HCT116 (cell line): Measurements from ENCODE around the gene EXD3.

ENCODE experiments used
- EGR1 ChIP-seq: IDR thresholded peaks from 2 replicates; pipeline ENCODE4 v1.6.1; 2012; ENCODE audit warnings: low read depth
- ELF1 ChIP-seq: IDR thresholded peaks from 2 replicates; pipeline ENCODE4 v1.6.1; 2012; ENCODE audit warnings: low read depth, borderline replicate concordance
- EZH2 ChIP-seq: fragments of 200-600 bp; sonication (generic); IDR thresholded peaks from 2 replicates; pipeline ENCODE4 v1.6.1; 2017; ENCODE audit warnings: antibody characterized with exemption, mixed run types
- EZH2phosphoT487 ChIP-seq: fragments of 200-600 bp; IDR thresholded peaks from 2 replicates; pipeline ENCODE4 v1.6.1; 2018; ENCODE audit warnings: antibody characterized with exemption, borderline replicate concordance
- POLR2A ChIP-seq: IDR thresholded peaks from 2 replicates; pipeline ENCODE4 v1.7.0; 2011; ENCODE audit warnings: borderline replicate concordance; ENCODE audit not compliant: insufficient read depth, insufficient read length; ENCODE audit errors: extremely low read depth
- POLR2AphosphoS5 ChIP-seq: IDR thresholded peaks from 2 replicates; pipeline ENCODE4 v1.6.1; 2011; ENCODE audit warnings: mild to moderate bottlenecking, low read depth, low read length, moderate library complexity
- RAD21 ChIP-seq: IDR thresholded peaks from 2 replicates; pipeline ENCODE4 v1.6.1; 2012; ENCODE audit warnings: low read depth, mild to moderate bottlenecking
- SIN3A ChIP-seq: IDR thresholded peaks from 2 replicates; pipeline ENCODE4 v1.6.1; 2012; ENCODE audit warnings: low read depth
- TCF7L2 ChIP-seq: IDR thresholded peaks from 2 replicates; pipeline ENCODE4 v1.7.0; 2011; ENCODE audit warnings: borderline replicate concordance, inconsistent platforms; ENCODE audit not compliant: insufficient read depth, insufficient read length; ENCODE audit errors: extremely low read depth
- ZFX ChIP-seq: fragments of 450-650 bp; IDR thresholded peaks from 2 replicates; pipeline ENCODE4 v1.6.1; 2017
- ZNF274 ChIP-seq: fragments of 200-500 bp; sonication (Bioruptor generic); IDR thresholded peaks from 2 replicates; pipeline ENCODE4 v1.6.1; 2014; ENCODE audit warnings: mild to moderate bottlenecking, low read depth, low read length, inconsistent platforms
- TF ChIP-seq, protein P1 (sequence below): IDR thresholded peaks from 2 replicates; pipeline ENCODE4 v1.6.1; 2012
- TF ChIP-seq, protein P2 (sequence below), 3 experiments: fragments of 200-600 bp in 1 of 3; sonication (generic) in 1 of 3; IDR thresholded peaks in 2 of 3; conservative IDR thresholded peaks in 1 of 3; 2 replicates each; pipeline ENCODE4 v1.5.1; 2012 to 2017; ENCODE audit warnings: low read depth in 2 of 3, low read length in 2 of 3, antibody characterized with exemption in 1 of 3, borderline replicate concordance in 1 of 3, control low read depth in 1 of 3, mild to moderate bottlenecking in 1 of 3, mixed read lengths in 1 of 3, mixed run types in 1 of 3, moderate library complexity in 1 of 3; ENCODE audit not compliant: insufficient read depth in 1 of 3
- TF ChIP-seq, protein P3 (sequence below): IDR thresholded peaks from 2 replicates; pipeline ENCODE4 v1.6.1; 2011; ENCODE audit warnings: mild to moderate bottlenecking, low read length, moderate library complexity; ENCODE audit not compliant: insufficient replicate concordance; ENCODE audit errors: extremely low read depth

DNA sequence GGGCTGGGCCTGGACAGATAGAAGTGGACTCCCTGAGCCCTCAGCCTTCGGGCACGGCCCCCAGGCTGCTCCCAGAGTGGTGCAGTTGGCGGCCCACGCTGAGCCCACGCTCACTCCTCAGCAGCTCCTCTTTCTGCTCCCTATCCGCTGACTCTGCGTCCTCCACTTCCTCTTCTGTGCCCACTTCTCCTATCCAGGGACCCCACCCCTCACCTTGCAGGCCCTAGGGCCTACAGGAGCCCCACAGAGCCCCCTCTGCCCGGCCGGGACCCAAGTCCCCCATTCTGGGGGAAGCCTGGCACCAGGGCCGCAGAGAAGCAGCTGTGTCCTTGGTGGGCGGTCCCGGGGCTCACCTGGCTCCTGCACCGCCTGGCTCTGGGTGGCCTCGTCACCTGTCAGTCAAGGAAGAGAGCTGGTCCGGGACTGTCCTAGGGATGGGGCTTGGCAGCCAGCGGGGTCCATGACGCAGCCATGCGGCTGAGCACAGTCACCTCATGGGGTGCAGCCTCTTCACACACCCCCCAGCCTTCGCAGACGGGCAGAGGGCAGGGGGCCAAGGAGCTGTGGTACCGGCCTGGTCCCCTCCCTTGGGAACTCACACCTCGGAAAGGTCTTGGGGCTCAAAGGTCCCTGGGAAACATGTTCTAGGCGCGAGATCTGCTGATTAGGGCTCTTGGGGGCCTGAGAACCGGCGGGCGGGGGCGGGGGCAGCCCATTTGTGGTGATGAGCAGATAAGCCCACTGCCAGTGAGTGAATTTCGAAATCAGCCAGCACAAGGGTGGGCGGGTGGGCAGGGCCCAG is 115.5 kb downstream of the EXD3 start:
- TF ChIP-seq, protein P1, sequence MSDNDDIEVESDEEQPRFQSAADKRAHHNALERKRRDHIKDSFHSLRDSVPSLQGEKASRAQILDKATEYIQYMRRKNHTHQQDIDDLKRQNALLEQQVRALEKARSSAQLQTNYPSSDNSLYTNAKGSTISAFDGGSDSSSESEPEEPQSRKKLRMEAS = no peak
- TF ChIP-seq POLR2A (no peak), ZFX (no peak), ZNF274 (no peak), TCF7L2 (no peak), POLR2AphosphoS5 (no peak), RAD21 (no peak), EGR1 (no peak), EZH2 (no peak), ELF1 (no peak), SIN3A (no peak), EZH2phosphoT487 (no peak)
- TF ChIP-seq, protein P2, sequence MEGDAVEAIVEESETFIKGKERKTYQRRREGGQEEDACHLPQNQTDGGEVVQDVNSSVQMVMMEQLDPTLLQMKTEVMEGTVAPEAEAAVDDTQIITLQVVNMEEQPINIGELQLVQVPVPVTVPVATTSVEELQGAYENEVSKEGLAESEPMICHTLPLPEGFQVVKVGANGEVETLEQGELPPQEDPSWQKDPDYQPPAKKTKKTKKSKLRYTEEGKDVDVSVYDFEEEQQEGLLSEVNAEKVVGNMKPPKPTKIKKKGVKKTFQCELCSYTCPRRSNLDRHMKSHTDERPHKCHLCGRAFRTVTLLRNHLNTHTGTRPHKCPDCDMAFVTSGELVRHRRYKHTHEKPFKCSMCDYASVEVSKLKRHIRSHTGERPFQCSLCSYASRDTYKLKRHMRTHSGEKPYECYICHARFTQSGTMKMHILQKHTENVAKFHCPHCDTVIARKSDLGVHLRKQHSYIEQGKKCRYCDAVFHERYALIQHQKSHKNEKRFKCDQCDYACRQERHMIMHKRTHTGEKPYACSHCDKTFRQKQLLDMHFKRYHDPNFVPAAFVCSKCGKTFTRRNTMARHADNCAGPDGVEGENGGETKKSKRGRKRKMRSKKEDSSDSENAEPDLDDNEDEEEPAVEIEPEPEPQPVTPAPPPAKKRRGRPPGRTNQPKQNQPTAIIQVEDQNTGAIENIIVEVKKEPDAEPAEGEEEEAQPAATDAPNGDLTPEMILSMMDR (IDR thresholded peaks at IDR 0.05 in 2 of 3, conservative IDR thresholded peaks at IDR 0.05 in 1 of 3; ENCODE audit: borderline replicate concordance in 1 of 3, insufficient read depth in 1 of 3, low read depth in 2 of 3, low read length in 2 of 3) = no peak
- TF ChIP-seq, protein P3, sequence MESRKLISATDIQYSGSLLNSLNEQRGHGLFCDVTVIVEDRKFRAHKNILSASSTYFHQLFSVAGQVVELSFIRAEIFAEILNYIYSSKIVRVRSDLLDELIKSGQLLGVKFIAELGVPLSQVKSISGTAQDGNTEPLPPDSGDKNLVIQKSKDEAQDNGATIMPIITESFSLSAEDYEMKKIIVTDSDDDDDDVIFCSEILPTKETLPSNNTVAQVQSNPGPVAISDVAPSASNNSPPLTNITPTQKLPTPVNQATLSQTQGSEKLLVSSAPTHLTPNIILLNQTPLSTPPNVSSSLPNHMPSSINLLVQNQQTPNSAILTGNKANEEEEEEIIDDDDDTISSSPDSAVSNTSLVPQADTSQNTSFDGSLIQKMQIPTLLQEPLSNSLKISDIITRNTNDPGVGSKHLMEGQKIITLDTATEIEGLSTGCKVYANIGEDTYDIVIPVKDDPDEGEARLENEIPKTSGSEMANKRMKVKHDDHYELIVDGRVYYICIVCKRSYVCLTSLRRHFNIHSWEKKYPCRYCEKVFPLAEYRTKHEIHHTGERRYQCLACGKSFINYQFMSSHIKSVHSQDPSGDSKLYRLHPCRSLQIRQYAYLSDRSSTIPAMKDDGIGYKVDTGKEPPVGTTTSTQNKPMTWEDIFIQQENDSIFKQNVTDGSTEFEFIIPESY = no peak
